HCEC 1CT (cell line): ENCODE data around the gene SHISA8.

Experiments used
- DNase-seq: peaks from one replicate; pipeline ENCODE4 v3.0.0-alpha.2; 2017

Gene SHISA8

GRCh38 chr22:41913842-41914534, 886 bp downstream of the SHISA8 start:
- no peak for DNase-seq

- no peak for DNase-seq
Measured at GRCh38 chr22:41913040-41913719, 1.7 kb downstream of the SHISA8 start.

GRCh38 chr22:41912338-41913039, 2.4 kb downstream of the SHISA8 start:
- DNase-seq = no peak

- DNase-seq = no peak
Measured at GRCh38 chr22:41911001-41911611, 3.8 kb downstream of the SHISA8 start.

- no peak for DNase-seq
Measured at GRCh38 chr22:41910050-41911000, 4.5 kb downstream of the SHISA8 start.

DNA sequence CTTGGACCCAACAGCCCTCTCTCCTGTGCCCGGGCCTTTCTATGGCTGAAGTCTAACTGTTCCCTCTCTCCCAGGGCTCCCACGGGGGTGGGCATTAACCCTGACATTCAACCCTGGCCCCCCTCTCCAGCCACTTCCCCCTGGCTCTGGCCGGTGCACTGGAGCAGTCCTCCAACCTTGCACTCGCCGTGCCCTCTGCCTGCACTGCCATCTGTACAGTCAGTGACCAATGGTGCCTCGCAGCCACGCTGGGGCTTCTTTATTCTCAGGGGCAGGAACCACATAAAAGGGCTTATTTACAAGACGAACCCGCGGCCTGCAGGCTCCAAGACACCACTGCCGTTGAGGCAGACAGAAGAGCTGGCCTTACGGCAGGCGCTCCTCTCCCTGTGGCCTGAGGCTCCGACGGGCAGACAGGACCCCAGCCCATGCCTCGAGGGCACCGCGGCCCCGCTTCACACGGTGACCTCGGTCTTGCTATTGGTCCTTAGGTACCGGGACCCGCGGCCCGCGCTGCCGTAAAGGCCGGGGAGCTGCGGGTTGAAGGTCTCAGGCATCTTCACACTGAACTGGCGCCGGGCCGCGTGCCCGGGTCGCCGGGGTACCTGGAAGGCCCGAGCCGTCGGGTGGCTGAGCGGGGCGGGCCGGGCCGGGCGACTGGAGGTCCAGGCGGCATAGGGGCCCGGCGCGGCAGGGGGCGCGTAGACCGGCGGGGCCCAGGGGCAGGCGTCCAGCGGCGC, 5.4 kb downstream of the SHISA8 start:
- no peak for DNase-seq

GRCh38 chr22:41908411-41909309, 6.2 kb downstream of the SHISA8 start:
- DNase-seq = no peak

DNA sequence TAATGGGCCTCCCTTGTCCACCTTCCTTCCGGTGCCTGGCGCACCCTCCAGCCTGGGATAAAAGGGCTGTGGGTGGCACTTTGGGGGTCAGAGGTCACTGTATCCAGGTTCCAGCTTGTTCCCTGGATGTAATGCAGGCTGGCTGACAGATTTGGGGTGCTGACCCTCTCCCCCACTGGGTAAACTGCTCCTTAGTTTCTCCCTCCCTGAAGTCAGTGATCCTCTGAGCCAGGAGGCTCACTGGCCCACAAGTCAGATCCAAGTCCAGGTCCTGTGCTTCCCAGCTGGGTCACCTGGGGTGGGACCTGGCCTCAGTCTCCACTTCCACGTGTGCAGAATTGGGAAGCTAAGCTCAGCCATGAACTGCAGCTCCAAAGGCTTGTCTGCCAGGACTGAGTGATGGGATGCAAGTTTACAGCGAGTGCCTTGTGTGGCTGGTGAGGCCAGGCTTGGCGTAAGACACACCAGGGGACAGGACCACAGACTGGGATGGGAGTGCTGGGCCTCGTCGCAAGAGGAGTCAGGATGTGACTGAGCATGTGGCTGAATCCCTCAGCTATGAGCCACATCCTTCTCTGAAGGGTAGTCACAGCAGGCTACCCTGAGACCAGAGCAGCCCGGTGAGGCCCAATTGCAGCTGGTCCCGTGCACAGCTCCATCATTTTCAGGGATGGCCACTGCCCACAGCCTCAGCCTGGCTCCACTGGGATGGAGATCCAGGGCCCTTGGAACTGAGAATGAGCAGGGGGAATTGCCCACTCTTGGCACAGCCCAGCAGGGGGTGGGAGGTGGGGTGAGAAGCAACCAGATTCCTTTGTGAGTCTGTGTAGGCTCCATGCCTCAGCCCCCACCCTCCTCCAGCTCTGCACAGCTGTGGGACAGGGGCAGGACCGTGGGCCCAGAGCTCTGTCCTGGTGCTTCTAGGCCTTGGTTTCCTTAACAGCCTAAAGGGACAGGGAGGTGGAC, 7.2 kb downstream of the SHISA8 start:
- DNase-seq = no peak

- DNase-seq = no peak
Measured at GRCh38 chr22:41906822-41907221, 8.1 kb downstream of the SHISA8 start.

GRCh38 chr22:41905411-41906202, 9.3 kb downstream of the SHISA8 start:
- no peak for DNase-seq

GRCh38 chr22:41904450-41905410, 10.1 kb downstream of the SHISA8 start:
- no peak for DNase-seq

GRCh38 chr22:41902932-41903421, 11.9 kb downstream of the SHISA8 start:
- DNase-seq = no peak

GRCh38 chr22:41902016-41902415, 12.9 kb downstream of the SHISA8 start:
- no peak for DNase-seq

DNA sequence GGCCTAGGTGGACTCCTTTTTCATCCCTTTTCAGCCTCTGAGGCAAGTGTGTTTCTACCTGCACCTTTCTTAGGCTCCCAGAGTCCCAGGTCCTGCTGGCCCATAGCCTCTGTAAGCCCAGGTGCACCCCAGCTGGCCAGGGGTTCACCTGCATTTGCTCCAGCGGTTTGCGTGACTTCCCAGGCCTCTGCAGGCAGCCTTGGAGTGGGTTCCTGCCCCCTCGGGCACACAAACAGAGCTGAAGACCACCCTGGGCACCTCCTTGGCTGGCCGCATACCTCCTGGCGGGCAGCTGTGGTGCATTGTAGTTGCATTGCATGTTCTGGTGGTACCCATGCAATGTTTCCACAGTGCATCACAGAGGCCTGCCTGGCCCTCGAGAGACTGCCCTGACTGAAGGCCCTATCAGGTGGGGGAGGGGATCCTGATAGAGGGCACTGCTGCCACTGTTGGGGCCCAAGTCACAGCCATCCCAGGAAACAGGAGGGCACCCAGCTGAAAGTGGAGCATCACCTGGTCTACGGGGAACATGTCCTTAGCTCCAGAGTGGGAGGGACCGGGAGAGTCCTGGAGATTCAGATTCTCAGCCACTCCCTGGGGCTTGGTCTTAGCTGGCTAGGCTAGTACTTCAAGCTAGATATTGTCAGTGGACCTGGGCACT, 14.1 kb downstream of the SHISA8 start:
- DNase-seq = no peak

GRCh38 chr22:41899992-41900651, 14.8 kb downstream of the SHISA8 start:
- no peak for DNase-seq

- no peak for DNase-seq
Measured at GRCh38 chr22:41899110-41899509, 15.8 kb downstream of the SHISA8 start.
